B cell (primary cell): ENCODE results near the gene FOXF1. TPM values are rescaled to one million over a fixed set of nuclear protein-coding genes. Genes with fewer than 3 reads are reported as not detected.

Source experiments
- ATAC-seq: fragments of 200-7000 bp; cut with Tn5 transposase; one replicate; pipeline ENCODE4 v1.10.0; 2021; ENCODE audit warnings: low read depth, mild to moderate bottlenecking, moderate number of reproducible peaks, moderate library complexity
- CTCF ChIA-PET: fragments of 350-600 bp; sonication (Branson Sonifier 250); formaldehyde crosslinking; loops from one replicate; lab custom pipeline; 2021; ENCODE audit warnings: antibody characterized with exemption, inconsistent platforms; lab: Charles Lee
- POLR2A ChIA-PET: fragments of 350-600 bp; sonication (Branson Sonifier 250); formaldehyde crosslinking; loops from one replicate; lab custom pipeline; 2021; ENCODE audit warnings: antibody characterized with exemption; lab: Charles Lee
- DNase-seq: peaks from one replicate; pipeline ENCODE4 v3.0.0; 2013
- H2AFZ ChIP-seq: 2 replicates; pipeline ENCODE4 v1.6.1; 2012; ENCODE audit warnings: mild to moderate bottlenecking, low read depth, low read length; ENCODE audit not compliant: insufficient read depth, poor library complexity, severe bottlenecking
- H3K27ac ChIP-seq, 2 donors: 1 replicate in 1 of 2; 2 replicates in 1 of 2; pipeline ENCODE4 v1.5.1; 2012 to 2013; ENCODE audit warnings: low read length in 2 of 2, mild to moderate bottlenecking in 2 of 2, moderate library complexity in 1 of 2
- H3K27me3 ChIP-seq, 4 experiments: fragments of 200-600 bp in 1 of 4; sonication (generic) in 1 of 4; replicated peaks in 1 of 4; 1 replicate in 2 of 4; 2 replicates in 2 of 4; pipeline versions ENCODE4 v1.6.1 to v1.7.0; 2013 to 2016; ENCODE audit warnings: low read length in 3 of 4, mild to moderate bottlenecking in 2 of 4, mixed read lengths in 1 of 4, moderate library complexity in 1 of 4; ENCODE audit not compliant: insufficient read depth in 4 of 4, control insufficient read depth in 3 of 4; ENCODE audit errors: control extremely low read depth in 1 of 4
- H3K36me3 ChIP-seq, 2 experiments: replicated peaks in 1 of 2; 1 replicate in 1 of 2; 2 replicates in 1 of 2; pipeline versions ENCODE4 v1.6.1 to v1.7.1; 2013; ENCODE audit warnings: low read length in 1 of 2; ENCODE audit not compliant: insufficient read depth in 2 of 2, control insufficient read depth in 1 of 2; ENCODE audit errors: control extremely low read depth in 1 of 2, extremely low read depth in 1 of 2
- H3K4me1 ChIP-seq, 2 donors: fragments of 200-600 bp in 1 of 2; sonication (generic) in 1 of 2; 1 replicate in 1 of 2; 2 replicates in 1 of 2; pipeline versions ENCODE4 v1.5.1 to v1.6.1; 2013 to 2017; ENCODE audit warnings: low read length in 2 of 2; ENCODE audit not compliant: control insufficient read depth in 2 of 2, insufficient read depth in 2 of 2
- H3K4me2 ChIP-seq: replicated peaks from 2 replicates; pipeline ENCODE3; 2012; ENCODE audit warnings: mild to moderate bottlenecking, low read depth, low read length; ENCODE audit not compliant: poor library complexity, severe bottlenecking
- H3K4me3 ChIP-seq, 5 experiments: fragments of 200-600 bp in 1 of 5; sonication (generic) in 1 of 5; 1 replicate in 3 of 5; 2 replicates in 2 of 5; pipeline versions ENCODE4 v1.5.1 to v1.7.0; 2011 to 2016; ENCODE audit warnings: low read length in 4 of 5, mild to moderate bottlenecking in 4 of 5, low read depth in 2 of 5, control low read depth in 1 of 5, moderate library complexity in 1 of 5; ENCODE audit not compliant: insufficient read depth in 1 of 5; ENCODE audit errors: control extremely low read depth in 1 of 5, extremely low read depth in 1 of 5
- H3K79me2 ChIP-seq: fragments of 200-600 bp; sonication (generic); one replicate; pipeline ENCODE4 v1.6.0; 2016; ENCODE audit warnings: low read length; ENCODE audit not compliant: control insufficient read depth, insufficient read depth
- H3K9ac ChIP-seq: fragments of 200-600 bp; sonication (generic); 2 replicates; pipeline ENCODE4 v1.6.1; 2017; ENCODE audit warnings: mild to moderate bottlenecking, low read length, moderate library complexity
- H3K9me3 ChIP-seq, 3 donors: one replicate each; pipeline versions ENCODE4 v1.6.1 to v1.7.1; 2013; ENCODE audit warnings: low read length in 2 of 3; ENCODE audit not compliant: control insufficient read depth in 2 of 3, insufficient read depth in 1 of 3; ENCODE audit errors: control extremely low read depth in 1 of 3
- H4K20me1 ChIP-seq: 2 replicates; pipeline ENCODE4 v1.6.0; 2012; ENCODE audit warnings: mild to moderate bottlenecking, low read length; ENCODE audit not compliant: insufficient read depth, control insufficient read depth, poor library complexity, severe bottlenecking
- H3K27ac Mint-ChIP-seq: one replicate; pipeline ENCODE4 v1.8.0; 2021; ENCODE audit warnings: mixed read lengths
- H3K27me3 Mint-ChIP-seq: one replicate; pipeline ENCODE4 v1.8.0; 2021; ENCODE audit warnings: mixed read lengths
- H3K4me1 Mint-ChIP-seq: one replicate; pipeline ENCODE4 v1.8.0; 2021; ENCODE audit warnings: mixed read lengths
- H3K4me3 Mint-ChIP-seq: one replicate; pipeline ENCODE4 v1.8.0; 2021; ENCODE audit warnings: mixed read lengths
- H3K9me3 Mint-ChIP-seq: one replicate; pipeline ENCODE4 v1.8.0; 2022; ENCODE audit warnings: mixed read lengths; ENCODE audit not compliant: insufficient read depth
- CTCF ChIP-seq: fragments of 200-600 bp; IDR thresholded peaks from one replicate; pipeline ENCODE4 v1.8.0; 2022; ENCODE audit warnings: antibody characterized with exemption, mild to moderate bottlenecking
- EZH2 ChIP-seq: IDR thresholded peaks from 2 replicates; pipeline ENCODE4 v1.6.1; 2012; ENCODE audit warnings: borderline replicate concordance, low read depth, mild to moderate bottlenecking, moderate library complexity, low read length; ENCODE audit not compliant: insufficient read depth, poor library complexity, severe bottlenecking
- WGBS: methylation state at CpG from one replicate; pipeline ENCODE4 v1.1.5; 2013; ENCODE audit warnings: missing lambda C conversion rate; ENCODE audit not compliant: insufficient coverage; 5-methylcytosine and 5-hydroxymethylcytosine counted together
- intact Hi-C: fragments of 100-400 bp; cut with micrococcal nuclease; formaldehyde crosslinking; loops from one replicate; pipeline ENCODE4 v1.10.0; 2022
- polyA plus RNA-seq: library from polyadenylated mRNA; depleted of rRNA; stranded (reverse); fragments of >200 nt; gene quantifications from 2 replicates; pipeline ENCODE4 v1.2.3, GENCODE V29; 2012
- total RNA-seq, 2 donors: library from RNA; stranded (reverse); fragments of 120-200 nt in 1 of 2; gene quantifications; 1 replicate in 1 of 2; 2 replicates in 1 of 2; pipeline versions ENCODE4 v1.2.3 to v1.2.4, GENCODE V29; 2013 to 2022

FOXF1 gene
- total and polyA plus RNA-seq, 2 donors (not counting 1 experiment from before 2014, with no cell fraction given) = not detected

GRCh38 chr16:86490859-86491639 is 19.3 kb upstream of the FOXF1 start:
- no peak for TF ChIP-seq CTCF
- Mint-ChIP-seq H3K4me1 (no peaks in the 10 kb centered on the region), H3K4me3 (no peak overlapping the region), H3K9me3 (no peaks in the 10 kb centered on the region), H3K27me3 (peaks cover 76% of the 10 kb centered on the region), H3K27ac (no peak overlapping the region)
- H3K4me3 ChIP-seq = no peak overlapping the region
- ChIA-PET POLR2A (no interaction called here), CTCF (no interaction called here)
- H3K79me2 ChIP-seq = no peaks in the 10 kb centered on the region
- ATAC-seq = no peak
- no peak for DNase-seq
- H4K20me1 ChIP-seq = no peaks in the 10 kb centered on the region
- intact Hi-C loops = no loop called here
- no peak overlapping the region for H3K4me2 ChIP-seq
- no peak overlapping the region for H3K9ac ChIP-seq
- 88% methylated on average over 10 of the region's 13 CpGs for WGBS
- no peaks in the 10 kb centered on the region for H3K4me1 ChIP-seq
- H2AFZ ChIP-seq = no peak overlapping the region
- no peak overlapping the region for H3K27ac ChIP-seq
- H3K27me3 ChIP-seq = peaks cover 0 to 55% (median 32%) of the 10 kb centered on the region in 4 experiments
- no peaks in the 10 kb centered on the region for H3K36me3 ChIP-seq
- peaks cover 0 to 13% (median 0%) of the 10 kb centered on the region in 3 donors for H3K9me3 ChIP-seq

GRCh38 chr16:86491640-86492023 is 18.7 kb upstream of the FOXF1 start:
- no peak overlapping the region for H3K4me3 Mint-ChIP-seq
- H3K4me1 ChIP-seq = peaks cover 0 to 1% of the 10 kb centered on the region in 2 donors
- peaks cover 70% of the 10 kb centered on the region for H3K27me3 Mint-ChIP-seq
- intact Hi-C loops = no loop called here
- peaks cover 0 to 13% (median 0%) of the 10 kb centered on the region in 3 donors for H3K9me3 ChIP-seq
- H3K36me3 ChIP-seq = no peaks in the 10 kb centered on the region
- no peak overlapping the region for H3K4me2 ChIP-seq
- H3K4me3 ChIP-seq = no peak overlapping the region
- H3K9me3 Mint-ChIP-seq = no peaks in the 10 kb centered on the region
- no peak overlapping the region for H3K9ac ChIP-seq
- ATAC-seq (no peak), DNase-seq (no peak)
- H4K20me1 ChIP-seq = no peaks in the 10 kb centered on the region
- no peak overlapping the region for H3K27ac ChIP-seq
- H3K79me2 ChIP-seq = no peaks in the 10 kb centered on the region
- no peaks in the 10 kb centered on the region for H3K4me1 Mint-ChIP-seq
- peaks cover 0 to 59% (median 35%) of the 10 kb centered on the region in 4 experiments for H3K27me3 ChIP-seq
- H2AFZ ChIP-seq = no peak overlapping the region
- TF ChIP-seq CTCF = no peak
- no peak for TF ChIP-seq EZH2
- ChIA-PET POLR2A (no interaction called here), CTCF (no interaction called here)
- H3K27ac Mint-ChIP-seq = no peak overlapping the region
- WGBS = 96% methylated on average over 5 of the region's 7 CpGs
